22Rv1 (cell line): Measurements from ENCODE around the gene PEX11G.

Source experiments
- H3K27ac ChIP-seq: fragments of 450-650 bp; 2 replicates; pipeline ENCODE4 v1.5.1; 2017
- ZFX ChIP-seq: fragments of 450-650 bp; IDR thresholded peaks from 2 replicates; pipeline ENCODE4 v1.6.1; 2017; ENCODE audit warnings: antibody characterized with exemption, borderline replicate concordance
- TF ChIP-seq, protein P1 (sequence below): fragments of 450-650 bp; IDR thresholded peaks from 2 replicates; pipeline ENCODE4 v1.5.1; 2017; ENCODE audit warnings: mild to moderate bottlenecking

Gene PEX11G

DNA sequence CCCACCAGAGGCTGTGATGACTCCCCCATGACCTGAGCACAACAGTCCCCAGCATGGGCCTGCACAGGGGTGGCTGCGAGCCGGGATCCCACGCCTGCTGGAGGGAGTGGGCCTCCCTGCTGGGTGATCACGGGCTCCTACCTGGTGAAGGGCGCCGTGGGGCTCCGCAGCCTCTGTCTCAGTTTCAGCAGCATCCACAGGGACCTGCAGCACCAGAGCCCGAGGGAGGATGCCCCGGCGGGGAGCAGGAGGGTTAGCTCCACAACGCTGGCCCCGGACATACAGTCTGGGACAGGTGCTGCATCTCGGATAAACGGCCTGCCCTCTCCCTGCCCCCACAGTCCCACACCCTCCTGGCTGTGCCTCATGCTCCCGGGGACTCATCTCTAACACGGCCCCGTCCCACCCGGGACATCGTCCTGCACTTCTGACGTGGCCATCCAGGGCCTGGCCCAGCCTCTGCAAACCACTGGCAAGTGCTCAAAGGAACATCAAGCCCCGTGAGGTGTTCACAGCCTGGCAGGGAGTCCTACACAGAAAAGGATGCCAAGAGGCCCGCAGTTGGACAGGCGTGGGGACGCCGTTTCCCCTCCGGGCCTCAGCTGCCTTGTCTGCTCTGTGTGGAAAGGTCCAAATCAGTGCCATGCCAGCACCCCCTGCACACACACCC, 10.5 kb downstream of the PEX11G start:
- H3K27ac ChIP-seq: no peak overlapping the region
- TF ChIP-seq, protein P1, sequence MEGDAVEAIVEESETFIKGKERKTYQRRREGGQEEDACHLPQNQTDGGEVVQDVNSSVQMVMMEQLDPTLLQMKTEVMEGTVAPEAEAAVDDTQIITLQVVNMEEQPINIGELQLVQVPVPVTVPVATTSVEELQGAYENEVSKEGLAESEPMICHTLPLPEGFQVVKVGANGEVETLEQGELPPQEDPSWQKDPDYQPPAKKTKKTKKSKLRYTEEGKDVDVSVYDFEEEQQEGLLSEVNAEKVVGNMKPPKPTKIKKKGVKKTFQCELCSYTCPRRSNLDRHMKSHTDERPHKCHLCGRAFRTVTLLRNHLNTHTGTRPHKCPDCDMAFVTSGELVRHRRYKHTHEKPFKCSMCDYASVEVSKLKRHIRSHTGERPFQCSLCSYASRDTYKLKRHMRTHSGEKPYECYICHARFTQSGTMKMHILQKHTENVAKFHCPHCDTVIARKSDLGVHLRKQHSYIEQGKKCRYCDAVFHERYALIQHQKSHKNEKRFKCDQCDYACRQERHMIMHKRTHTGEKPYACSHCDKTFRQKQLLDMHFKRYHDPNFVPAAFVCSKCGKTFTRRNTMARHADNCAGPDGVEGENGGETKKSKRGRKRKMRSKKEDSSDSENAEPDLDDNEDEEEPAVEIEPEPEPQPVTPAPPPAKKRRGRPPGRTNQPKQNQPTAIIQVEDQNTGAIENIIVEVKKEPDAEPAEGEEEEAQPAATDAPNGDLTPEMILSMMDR: no peak
- TF ChIP-seq ZFX: no peak

DNA sequence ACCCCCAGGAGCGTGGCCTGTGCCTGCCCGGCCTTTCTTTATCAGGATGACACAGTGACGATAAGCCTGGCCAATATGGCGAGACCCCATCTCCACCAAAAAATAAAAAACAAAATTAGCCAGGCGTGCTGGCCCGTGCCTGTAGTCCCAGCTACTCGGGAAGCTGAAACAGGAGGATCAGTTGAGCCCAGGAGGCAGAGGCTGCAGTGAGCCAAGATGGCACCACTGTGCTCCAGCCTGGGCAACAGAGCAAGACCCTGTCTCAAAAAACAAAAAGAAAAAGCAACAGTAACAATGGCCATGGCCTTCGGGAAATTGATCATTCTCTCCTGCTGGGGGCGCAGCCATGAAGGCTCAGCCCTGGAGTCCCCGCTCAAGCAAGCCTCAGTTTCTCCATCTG, 11.1 kb downstream of the PEX11G start:
- H3K27ac ChIP-seq: no peak overlapping the region

DNA sequence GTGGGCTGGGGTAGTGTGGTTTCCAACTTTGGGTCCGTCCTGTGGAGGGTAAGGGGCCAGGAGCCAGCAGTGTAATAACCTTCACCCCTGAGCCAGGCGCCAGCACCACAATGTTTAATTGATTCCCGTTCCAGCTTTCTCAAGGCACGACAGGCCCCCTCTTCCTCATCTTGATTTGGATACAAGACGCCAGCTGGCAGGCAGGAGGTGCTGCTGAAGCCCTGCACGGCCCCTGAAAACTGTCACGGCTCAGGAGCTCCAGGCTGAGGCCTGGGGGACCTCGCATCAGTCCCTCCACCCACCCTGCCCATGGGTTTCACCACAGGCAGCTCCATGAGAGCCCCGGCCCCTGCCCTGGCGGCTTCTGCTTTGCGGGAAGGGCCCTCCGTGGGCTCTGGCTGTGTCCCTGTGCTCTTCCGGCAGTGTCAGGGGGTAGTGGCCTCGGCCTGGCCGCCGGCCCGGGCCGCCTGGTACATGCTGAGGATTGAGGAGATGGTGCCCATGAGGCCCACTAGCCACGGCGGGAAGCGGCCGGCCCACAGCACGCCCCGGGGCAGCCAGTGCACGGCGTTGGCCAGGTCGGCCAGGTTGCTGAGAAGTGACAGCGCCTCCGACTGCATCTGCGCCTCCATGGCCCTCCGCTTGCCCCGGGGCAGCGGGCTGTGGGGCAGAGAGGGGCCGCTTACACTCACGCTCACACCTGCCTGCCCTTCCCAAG, 11.9 kb downstream of the PEX11G start:
- TF ChIP-seq, protein P1: no peak
- TF ChIP-seq ZFX: no peak
- no peak overlapping the region for H3K27ac ChIP-seq

More for the DNA sequence above, 11.1 kb downstream of the PEX11G start:
- TF ChIP-seq ZFX: no peak
- TF ChIP-seq, protein P1: no peak

DNA sequence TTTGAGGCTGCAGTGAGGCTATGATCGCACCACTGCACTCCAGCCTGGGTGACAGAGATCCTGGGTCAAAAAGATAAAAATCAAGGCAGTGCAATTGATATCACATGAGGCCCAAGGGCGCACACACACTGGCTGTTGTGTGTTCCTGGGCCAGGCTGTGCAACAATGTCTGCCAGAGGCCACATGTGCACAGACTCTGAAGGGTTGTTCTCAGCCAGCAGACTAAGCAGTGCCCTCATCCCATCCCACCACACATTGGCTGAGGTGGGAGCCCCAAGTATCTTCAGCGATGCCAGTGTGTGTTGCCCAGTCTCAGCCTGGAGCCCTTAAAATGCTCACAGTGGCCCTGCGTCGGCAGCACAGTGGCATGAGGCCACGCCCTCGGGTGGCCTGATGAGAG, 12.6 kb downstream of the PEX11G start:
- no peak for TF ChIP-seq ZFX
- TF ChIP-seq, protein P1: no peak
- H3K27ac ChIP-seq: no peak overlapping the region

DNA sequence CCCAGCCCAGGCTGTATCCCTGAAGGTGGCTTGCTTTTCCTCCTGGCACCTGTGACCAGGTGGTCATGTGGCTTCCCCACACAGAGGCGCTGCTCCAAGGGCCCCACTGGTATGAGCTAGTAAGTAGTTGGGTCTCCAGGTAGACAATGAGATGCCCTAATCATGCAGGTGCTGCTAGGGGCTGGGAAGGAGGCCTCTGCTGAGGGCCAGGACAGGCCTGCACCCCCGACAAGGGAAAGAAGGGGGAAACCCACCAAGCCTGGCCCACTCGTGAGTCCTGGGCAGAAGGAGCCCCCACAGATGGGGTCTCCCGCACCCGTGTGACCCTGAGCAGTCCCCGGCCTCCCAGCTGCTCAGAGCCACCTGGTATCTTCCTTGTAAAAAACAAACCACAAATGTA, 13.2 kb downstream of the PEX11G start:
- H3K27ac ChIP-seq: no peak overlapping the region
- TF ChIP-seq, protein P1: no peak
- no peak for TF ChIP-seq ZFX

DNA sequence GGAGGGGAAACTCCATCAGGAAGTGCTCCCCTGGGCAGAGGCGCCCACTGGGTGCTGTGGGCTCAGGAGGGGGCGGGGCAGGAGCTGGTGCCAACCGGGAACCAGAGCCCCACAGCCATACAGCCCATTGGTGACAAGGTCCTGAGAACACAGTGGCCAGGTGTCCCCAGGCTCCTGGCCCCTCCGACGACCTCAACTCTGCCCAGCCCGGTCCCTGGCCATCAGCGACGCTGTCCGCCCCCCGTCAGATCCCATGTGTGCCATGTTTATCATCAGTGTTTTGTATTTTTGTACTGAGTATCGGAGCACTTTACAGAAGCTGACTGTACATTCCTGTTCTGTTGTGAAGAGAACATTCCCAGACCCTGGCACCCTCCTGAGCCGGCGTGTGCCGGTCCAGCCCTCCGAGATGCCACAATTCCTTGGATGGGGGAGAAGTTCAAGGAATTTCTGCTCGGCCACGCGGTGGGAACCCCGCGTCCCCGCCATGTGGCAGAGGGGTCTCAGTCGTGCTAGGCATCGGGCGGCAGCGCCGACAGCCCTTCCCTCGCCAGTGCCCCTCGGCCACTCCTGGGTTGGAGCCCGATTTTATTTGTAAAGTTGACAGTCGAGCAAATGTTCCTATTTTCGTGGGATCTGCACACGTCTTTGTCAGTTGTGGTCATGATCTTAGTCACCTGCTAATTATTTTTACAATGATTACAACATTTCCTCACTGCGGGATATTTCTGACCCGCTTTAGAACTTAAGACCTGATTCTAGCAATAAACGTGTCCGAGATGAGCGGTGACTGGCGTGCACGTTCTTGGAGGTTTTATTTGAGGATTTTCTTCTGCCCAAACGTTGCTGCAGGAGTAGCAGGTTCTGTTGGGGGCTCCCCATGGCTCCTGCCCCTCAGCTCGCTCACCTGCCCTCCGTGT, 16.9 kb downstream of the PEX11G start:
- TF ChIP-seq, protein P1: no peak
- TF ChIP-seq ZFX: no peak
- no peak overlapping the region for H3K27ac ChIP-seq
